Measurements from ENCODE around the gene NFKBIE.
A peak's percentile ranks its signal among the peaks of the same experiment; 100 is the strongest.

NFKBIE gene

GRCh38 chr6:44255871-44256774 is 9.2 kb downstream of the NFKBIE start:
- CTCF ChIA-PET = interaction anchor here (0.9 to 4.8 kb wide), 13 partner anchors 8 to 159 kb away, joined by 3 to 32 read pairs (median 6); partner anchors contain the start of genes HSP90AB1 and SLC29A1
- peak overlapping the region; percentile 85 for H3K27ac Mint-ChIP-seq
- H3K4me3 Mint-ChIP-seq = peak overlapping the region; percentile 87
- H3K4me1 Mint-ChIP-seq = peaks cover 62% of the 10 kb centered on the region
- DNase-seq = no peak
- peaks cover 58% of the 10 kb centered on the region for H3K36me3 Mint-ChIP-seq
- H3K9me3 Mint-ChIP-seq = no peaks in the 10 kb centered on the region
- no peaks in the 10 kb centered on the region for H3K27me3 Mint-ChIP-seq

DNA sequence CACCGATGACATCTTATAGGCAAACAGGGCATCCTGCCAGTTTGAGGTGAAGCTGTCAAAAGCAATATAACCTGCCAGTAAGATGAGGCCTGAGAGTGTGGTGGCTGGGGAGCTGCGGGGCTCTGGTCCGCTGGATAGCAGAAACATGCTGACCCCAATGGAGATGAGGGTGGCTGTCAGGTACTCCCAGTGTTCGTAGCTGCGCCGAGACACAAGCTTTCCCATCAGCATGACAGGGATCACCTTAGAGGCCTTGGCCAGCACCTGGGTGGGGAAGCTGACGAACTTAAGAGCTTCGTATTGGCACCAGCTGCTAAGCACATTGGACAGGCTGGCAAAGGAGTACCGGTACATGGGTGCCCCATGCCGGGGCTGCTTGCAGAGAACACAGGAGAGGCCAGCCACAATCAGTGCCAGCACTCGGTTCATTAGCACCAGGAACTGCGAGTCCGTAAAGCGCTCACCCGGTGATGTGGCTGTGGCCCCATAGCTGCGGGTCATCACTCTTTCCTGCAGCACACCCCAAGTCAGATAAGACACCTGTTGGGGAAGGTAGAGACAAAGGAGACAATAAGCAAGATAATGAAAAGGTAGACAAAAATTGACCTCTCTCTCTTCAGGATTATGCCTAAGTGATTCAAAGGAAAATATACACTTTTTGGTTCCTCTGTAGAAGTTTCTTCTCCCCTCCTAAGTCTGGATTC is 10.1 kb downstream of the NFKBIE start:
- Mint-ChIP-seq H3K4me3 (peak overlapping the region; percentile 87), H3K36me3 (peaks cover 64% of the 10 kb centered on the region), H3K4me1 (peaks cover 65% of the 10 kb centered on the region), H3K27ac (peak overlapping the region; percentile 85), H3K9me3 (no peaks in the 10 kb centered on the region), H3K27me3 (no peaks in the 10 kb centered on the region)
- no peak for DNase-seq
- CTCF ChIA-PET = interaction anchor here (1.2 to 4.8 kb wide), 7 partner anchors 9 to 158 kb away, joined by 4 to 32 read pairs (median 9); partner anchors contain the start of genes HSP90AB1 and SLC29A1

GRCh38 chr6:44254191-44255104 is 10.9 kb downstream of the NFKBIE start:
- peaks cover 73% of the 10 kb centered on the region for H3K4me1 Mint-ChIP-seq
- H3K27ac Mint-ChIP-seq = peak overlapping the region; percentile 43
- no peaks in the 10 kb centered on the region for H3K27me3 Mint-ChIP-seq
- no peak for DNase-seq
- CTCF ChIA-PET = interaction anchor here (0.7 to 4.8 kb wide), 11 partner anchors 8 to 388 kb away, joined by 3 to 32 read pairs (median 4); partner anchors contain the start of genes HSP90AB1 and SLC29A1
- no peaks in the 10 kb centered on the region for H3K9me3 Mint-ChIP-seq
- peak overlapping the region; percentile 3 for H3K4me3 Mint-ChIP-seq
- peaks cover 72% of the 10 kb centered on the region for H3K36me3 Mint-ChIP-seq

DNA sequence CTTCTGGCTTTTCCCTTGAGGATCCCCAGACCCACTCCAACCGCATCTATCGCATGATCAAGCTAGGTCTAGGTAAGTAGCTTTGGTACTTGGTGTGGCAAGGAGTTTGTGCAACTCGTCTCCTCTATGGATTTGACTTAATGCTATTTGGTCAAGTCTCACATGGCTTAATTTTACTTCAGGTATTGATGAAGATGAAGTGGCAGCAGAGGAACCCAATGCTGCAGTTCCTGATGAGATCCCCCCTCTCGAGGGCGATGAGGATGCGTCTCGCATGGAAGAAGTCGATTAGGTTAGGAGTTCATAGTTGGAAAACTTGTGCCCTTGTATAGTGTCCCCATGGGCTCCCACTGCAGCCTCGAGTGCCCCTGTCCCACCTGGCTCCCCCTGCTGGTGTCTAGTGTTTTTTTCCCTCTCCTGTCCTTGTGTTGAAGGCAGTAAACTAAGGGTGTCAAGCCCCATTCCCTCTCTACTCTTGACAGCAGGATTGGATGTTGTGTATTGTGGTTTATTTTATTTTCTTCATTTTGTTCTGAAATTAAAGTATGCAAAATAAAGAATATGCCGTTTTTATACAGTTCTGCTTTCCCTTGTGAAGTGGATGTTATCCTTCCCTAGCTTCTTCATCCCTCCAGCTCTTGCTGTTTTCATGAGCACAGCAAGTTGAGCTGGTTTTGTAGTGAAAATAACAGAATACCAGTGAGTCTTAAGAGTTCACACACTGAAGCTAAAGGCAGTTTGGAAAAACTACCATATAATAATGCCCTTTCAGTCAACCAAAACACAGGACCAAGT is 11.8 kb downstream of the NFKBIE start:
- Mint-ChIP-seq H3K4me3 (no peak overlapping the region), H3K4me1 (peaks cover 79% of the 10 kb centered on the region), H3K27me3 (no peaks in the 10 kb centered on the region), H3K27ac (peak overlapping the region; percentile 21), H3K9me3 (no peaks in the 10 kb centered on the region), H3K36me3 (peaks cover 76% of the 10 kb centered on the region)
- CTCF ChIA-PET = interaction anchor here (0.7 to 4.8 kb wide), 8 partner anchors 9 to 387 kb away, joined by 3 to 32 read pairs (median 4); partner anchors contain the start of gene SLC29A1
- peak; percentile 81 for DNase-seq

GRCh38 chr6:44251576-44252524 is 13.5 kb downstream of the NFKBIE start:
- Mint-ChIP-seq H3K4me1 (peaks cover 76% of the 10 kb centered on the region), H3K27me3 (no peaks in the 10 kb centered on the region), H3K9me3 (no peaks in the 10 kb centered on the region), H3K36me3 (peaks cover 84% of the 10 kb centered on the region), H3K4me3 (no peak overlapping the region), H3K27ac (no peak overlapping the region)
- no peak for DNase-seq
- CTCF ChIA-PET = interaction anchor here (1.6 to 2.0 kb wide), 3 partner anchors 10 to 79 kb away, joined by 4 to 8 read pairs (median 4); no protein-coding TSS in a partner anchor

DNA sequence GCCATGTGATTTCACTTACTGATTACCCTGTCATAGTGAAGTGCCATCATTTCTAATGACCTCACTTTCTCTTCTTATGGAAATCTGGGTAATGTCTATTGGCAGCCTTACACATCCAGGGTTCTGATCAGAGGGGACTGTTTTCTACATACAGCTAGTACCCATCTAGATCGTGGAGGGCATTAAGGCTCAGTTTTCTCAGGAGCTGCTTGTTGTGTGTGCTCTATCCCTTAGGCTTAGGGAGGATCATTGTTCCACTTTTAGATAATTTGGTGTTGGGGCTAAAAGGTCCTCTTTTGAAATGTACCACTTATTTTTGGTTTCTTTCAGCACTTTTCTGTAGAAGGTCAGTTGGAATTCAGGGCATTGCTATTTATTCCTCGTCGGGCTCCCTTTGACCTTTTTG is 14.6 kb downstream of the NFKBIE start:
- H3K27me3 Mint-ChIP-seq = peaks cover 4% of the 10 kb centered on the region
- peaks cover 68% of the 10 kb centered on the region for H3K4me1 Mint-ChIP-seq
- no peak for DNase-seq
- CTCF ChIA-PET = interaction anchor here (1.6 to 2.0 kb wide), 3 partner anchors 11 to 78 kb away, joined by 4 to 8 read pairs (median 4); no protein-coding TSS in a partner anchor
- H3K27ac Mint-ChIP-seq = no peak overlapping the region
- H3K36me3 Mint-ChIP-seq = peaks cover 80% of the 10 kb centered on the region
- no peaks in the 10 kb centered on the region for H3K9me3 Mint-ChIP-seq
- no peak overlapping the region for H3K4me3 Mint-ChIP-seq

DNA sequence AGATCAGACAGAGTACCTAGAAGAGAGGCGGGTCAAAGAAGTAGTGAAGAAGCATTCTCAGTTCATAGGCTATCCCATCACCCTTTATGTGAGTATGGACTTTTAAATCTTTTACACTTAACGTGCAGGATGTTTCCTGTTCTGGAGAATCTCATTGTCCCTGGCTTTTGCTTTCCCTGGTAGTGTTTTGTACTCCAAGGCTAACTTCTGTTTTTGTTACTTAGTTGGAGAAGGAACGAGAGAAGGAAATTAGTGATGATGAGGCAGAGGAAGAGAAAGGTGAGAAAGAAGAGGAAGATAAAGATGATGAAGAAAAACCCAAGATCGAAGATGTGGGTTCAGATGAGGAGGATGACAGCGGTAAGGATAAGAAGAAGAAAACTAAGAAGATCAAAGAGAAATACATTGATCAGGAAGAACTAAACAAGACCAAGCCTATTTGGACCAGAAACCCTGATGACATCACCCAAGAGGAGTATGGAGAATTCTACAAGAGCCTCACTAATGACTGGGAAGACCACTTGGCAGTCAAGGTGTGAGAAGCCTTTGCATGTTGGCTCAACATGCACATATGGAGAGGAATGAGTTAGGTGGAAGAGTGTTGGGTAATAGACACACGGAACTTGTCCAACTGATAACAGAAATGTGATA is 15.2 kb downstream of the NFKBIE start:
- Mint-ChIP-seq H3K27ac (peak overlapping the region; percentile 57), H3K36me3 (peaks cover 75% of the 10 kb centered on the region)
- CTCF ChIA-PET = interaction anchor here (1.6 to 2.0 kb wide), 2 partner anchors 25 to 78 kb away, joined by 4 to 8 read pairs; no protein-coding TSS in a partner anchor

GRCh38 chr6:44249082-44249748 is 16.1 kb downstream of the NFKBIE start:
- CTCF ChIA-PET = interaction anchor here (1.7 to 1.8 kb wide), 2 partner anchors 8 to 16 kb away, joined by 4 to 11 read pairs; partner anchors contain the start of gene SLC35B2
- Mint-ChIP-seq H3K4me1 (peaks cover 61% of the 10 kb centered on the region), H3K4me3 (peak overlapping the region; percentile 97), H3K27ac (no peak overlapping the region), H3K36me3 (peaks cover 66% of the 10 kb centered on the region), H3K27me3 (peaks cover 13% of the 10 kb centered on the region), H3K9me3 (no peaks in the 10 kb centered on the region)
- DNase-seq = no peak

More for the DNA sequence above, 15.2 kb downstream of the NFKBIE start:
- Mint-ChIP-seq H3K4me3 (no peak overlapping the region), H3K27me3 (peaks cover 8% of the 10 kb centered on the region), H3K4me1 (peaks cover 68% of the 10 kb centered on the region), H3K9me3 (no peaks in the 10 kb centered on the region)
- DNase-seq = no peak

GRCh38 chr6:44248579-44248978 is 16.8 kb downstream of the NFKBIE start:
- H3K4me3 Mint-ChIP-seq = peak overlapping the region; percentile 97
- peaks cover 20% of the 10 kb centered on the region for H3K27me3 Mint-ChIP-seq
- H3K36me3 Mint-ChIP-seq = peaks cover 61% of the 10 kb centered on the region
- peaks cover 56% of the 10 kb centered on the region for H3K4me1 Mint-ChIP-seq
- CTCF ChIA-PET = interaction anchor here (1.7 to 1.8 kb wide), 2 partner anchors 8 to 16 kb away, joined by 4 to 11 read pairs; partner anchors contain the start of gene SLC35B2
- peak overlapping the region; percentile 98 for H3K27ac Mint-ChIP-seq
- DNase-seq = no peak
- no peaks in the 10 kb centered on the region for H3K9me3 Mint-ChIP-seq

- H3K4me3 Mint-ChIP-seq = peak overlapping the region; percentile 97
- H3K36me3 Mint-ChIP-seq = peaks cover 51% of the 10 kb centered on the region
Observed at GRCh38 chr6:44247338-44248302, 17.7 kb downstream of the NFKBIE start.

More at GRCh38 chr6:44247338-44248302, 17.7 kb downstream of the NFKBIE start:
- Mint-ChIP-seq H3K4me1 (peaks cover 47% of the 10 kb centered on the region), H3K9me3 (no peaks in the 10 kb centered on the region), H3K27ac (peak overlapping the region; percentile 98), H3K27me3 (peaks cover 24% of the 10 kb centered on the region)
- CTCF ChIA-PET = interaction anchor here (1.3 to 3.0 kb wide), 6 partner anchors 8 to 23 kb away, joined by 3 to 15 read pairs (median 9); partner anchors contain the start of gene SLC35B2
- DNase-seq = peak; percentile 88

Data from activated naive CD4-positive, alpha-beta T cell treated with anti-CD3 and anti-CD28 coated beads, Interleukin-2, amount 10 ng/mL, durations not matched to agents 7 days and 5 days (primary cell).